MCF 10A (cell line): Measurements from ENCODE around the gene NAA20. TPM values are rescaled to one million over a fixed set of nuclear protein-coding genes. Genes with fewer than 3 reads are reported as not detected.

Experiments
- BruUV-seq: library from RNA; stranded (reverse); fragments of 400-500 nt; replicated peaks from 2 replicates; lab custom pipeline; 2021; lab: Mats Ljungman, UMichigan
- CTCF ChIA-PET: fragments of 300-600 bp; sonication (Branson Sonifier 250); formaldehyde crosslinking; extraction: SDS; loops from one replicate; lab custom pipeline; 2021; ENCODE audit warnings: antibody characterized with exemption, inconsistent platforms; lab: Yijun Ruan, JAX
- POLR2A ChIA-PET: fragments of 300-600, 350-650 bp; sonication (Branson Sonifier 250); formaldehyde crosslinking; extraction: SDS; loops from one replicate; lab custom pipeline; 2020; ENCODE audit warnings: antibody characterized with exemption, inconsistent platforms; lab: Yijun Ruan, JAX
- DNase-seq: peaks from one replicate; pipeline ENCODE4 v3.0.0-alpha.2; 2018; ENCODE audit not compliant: unreplicated experiment
- H3K27ac Mint-ChIP-seq: one replicate; pipeline ENCODE4 v1.8.0; 2022; ENCODE audit warnings: mild to moderate bottlenecking, low read depth, mixed read lengths; ENCODE audit not compliant: unreplicated experiment
- H3K27me3 Mint-ChIP-seq: one replicate; pipeline ENCODE4 v1.8.0; 2022; ENCODE audit warnings: mixed read lengths; ENCODE audit not compliant: insufficient read depth, unreplicated experiment
- H3K36me3 Mint-ChIP-seq: one replicate; pipeline ENCODE4 v1.8.0; 2022; ENCODE audit warnings: mild to moderate bottlenecking, moderate library complexity, mixed read lengths; ENCODE audit not compliant: insufficient read depth, unreplicated experiment
- H3K4me1 Mint-ChIP-seq: one replicate; pipeline ENCODE4 v1.8.0; 2022; ENCODE audit warnings: mixed read lengths; ENCODE audit not compliant: insufficient read depth, unreplicated experiment
- H3K4me3 Mint-ChIP-seq: one replicate; pipeline ENCODE4 v1.8.0; 2022; ENCODE audit warnings: mild to moderate bottlenecking, moderate library complexity, mixed read lengths; ENCODE audit not compliant: unreplicated experiment
- H3K9me3 Mint-ChIP-seq: one replicate; pipeline ENCODE4 v1.8.0; 2022; ENCODE audit warnings: mixed read lengths; ENCODE audit not compliant: unreplicated experiment
- CTCF ChIP-seq: fragments of 200-600 bp; IDR thresholded peaks from one replicate; pipeline ENCODE4 v1.8.0; 2022; ENCODE audit warnings: antibody characterized with exemption, mild to moderate bottlenecking; ENCODE audit not compliant: unreplicated experiment
- intact Hi-C: fragments of 100-400 bp; cut with micrococcal nuclease; formaldehyde crosslinking; loops from 2 replicates; pipeline ENCODE4 v1.14.1; 2022
- total RNA-seq: library from RNA; stranded (reverse); gene quantifications from 2 replicates; pipeline ENCODE4 v1.2.3, GENCODE V29; 2022

The NAA20 gene
- total RNA-seq, 1 experiment from 2014 or later, result 109 TPM

- H3K27me3 Mint-ChIP-seq, result no peaks in the 10 kb centered on the region
- H3K4me3 Mint-ChIP-seq, result no peak overlapping the region
- H3K27ac Mint-ChIP-seq, result peak overlapping the region; percentile 3
- H3K4me1 Mint-ChIP-seq, result peaks cover 19% of the 10 kb centered on the region
- intact Hi-C loops, result no loop called here
- ChIA-PET POLR2A (interaction anchor here (2.0 kb wide), 1 partner anchor 50 kb away, joined by 7 read pairs; no protein-coding TSS in a partner anchor), CTCF (no interaction called here)
- H3K36me3 Mint-ChIP-seq, result peaks cover 46% of the 10 kb centered on the region
- DNase-seq, result no peak
- TF ChIP-seq CTCF, result no peak
- H3K9me3 Mint-ChIP-seq, result no peaks in the 10 kb centered on the region
- BruUV-seq, result no TSS peak
These were observed 7.8 kb downstream of the NAA20 start for GRCh38 chr20:20024942-20025341.

GRCh38 chr20:20027284-20027683, 10.1 kb downstream of the NAA20 start:
- CTCF ChIA-PET, result interaction anchor here (0.5 to 3.0 kb wide), 11 partner anchors 10 to 1598 kb away, joined by 3 to 10 read pairs (median 4); partner anchors contain the start of genes CRNKL1 and NAA20
- POLR2A ChIA-PET, result interaction anchor here (0.5 to 3.7 kb wide), 10 partner anchors 9 to 1266 kb away, joined by 3 to 37 read pairs (median 4); partner anchors contain the start of genes CFAP61, CRNKL1 and NAA20
- no TSS peak for BruUV-seq
- no peak for DNase-seq
- H3K27me3 Mint-ChIP-seq, result no peaks in the 10 kb centered on the region
- H3K4me3 Mint-ChIP-seq, result no peak overlapping the region
- peaks cover 65% of the 10 kb centered on the region for H3K36me3 Mint-ChIP-seq
- TF ChIP-seq CTCF, result no peak
- H3K27ac Mint-ChIP-seq, result peak overlapping the region; percentile 12
- intact Hi-C loops, result no loop called here
- no peaks in the 10 kb centered on the region for H3K9me3 Mint-ChIP-seq
- H3K4me1 Mint-ChIP-seq, result no peaks in the 10 kb centered on the region

DNA sequence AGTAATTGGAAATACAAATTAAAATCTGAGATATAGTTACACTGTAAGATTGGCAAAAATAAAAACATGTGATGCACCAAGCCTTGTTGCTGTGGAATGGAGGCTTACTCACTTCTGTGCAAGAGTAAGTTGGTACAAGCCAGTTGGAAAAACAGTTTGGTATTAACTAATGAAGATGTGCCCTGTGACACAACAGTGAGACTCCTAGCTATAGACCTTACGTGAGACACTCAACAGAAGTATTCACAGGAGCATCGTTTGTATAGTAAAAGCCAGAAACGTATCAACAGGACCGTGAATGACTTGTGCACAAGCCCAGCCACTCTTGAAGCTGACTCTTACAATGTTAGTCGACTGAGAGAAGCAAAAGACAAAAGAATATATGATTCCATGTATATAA, 14.6 kb downstream of the NAA20 start:
- no peak for TF ChIP-seq CTCF
- no peaks in the 10 kb centered on the region for H3K9me3 Mint-ChIP-seq
- H3K4me1 Mint-ChIP-seq, result no peaks in the 10 kb centered on the region
- CTCF ChIA-PET, result interaction anchor here (0.6 to 2.2 kb wide), 5 partner anchors 19 to 737 kb away, joined by 3 to 7 read pairs (median 3); no protein-coding TSS in a partner anchor
- DNase-seq, result no peak
- H3K36me3 Mint-ChIP-seq, result peaks cover 86% of the 10 kb centered on the region
- no TSS peak for BruUV-seq
- POLR2A ChIA-PET, result interaction anchor here (2.4 to 5.1 kb wide), 4 partner anchors 11 to 20 kb away, joined by 6 to 43 read pairs (median 21); partner anchors contain the start of genes CFAP61, CRNKL1 and NAA20
- H3K27ac Mint-ChIP-seq, result peak overlapping the region; percentile 27
- no peaks in the 10 kb centered on the region for H3K27me3 Mint-ChIP-seq
- H3K4me3 Mint-ChIP-seq, result no peak overlapping the region
- intact Hi-C loops, result no loop called here

DNA sequence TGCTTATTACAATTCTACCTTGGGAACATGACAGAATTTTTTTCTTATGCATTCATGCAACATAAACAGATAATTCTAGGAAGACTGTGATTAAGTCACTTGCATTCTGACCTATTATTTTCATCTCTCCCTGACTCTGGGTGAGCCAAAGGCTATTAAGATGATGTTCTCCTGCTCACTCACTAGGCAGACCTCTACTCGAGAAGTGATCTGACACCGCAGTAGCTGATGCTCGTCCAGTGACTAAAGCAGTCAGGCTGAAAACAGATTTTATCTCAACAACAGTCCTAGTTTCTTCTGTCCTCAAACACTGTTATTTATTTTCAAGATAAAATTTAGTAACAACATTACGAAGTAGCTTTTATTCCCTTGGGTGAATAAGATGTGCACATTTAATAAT, 17.3 kb downstream of the NAA20 start:
- no TSS peak for BruUV-seq
- Mint-ChIP-seq H3K9me3 (no peaks in the 10 kb centered on the region), H3K36me3 (peaks cover 83% of the 10 kb centered on the region), H3K27me3 (no peaks in the 10 kb centered on the region), H3K27ac (no peak overlapping the region), H3K4me3 (no peak overlapping the region), H3K4me1 (peaks cover 5% of the 10 kb centered on the region)
- no peak for TF ChIP-seq CTCF
- CTCF ChIA-PET, result interaction anchor here (0.6 to 3.0 kb wide), 3 partner anchors 10 to 739 kb away, joined by 3 to 13 read pairs (median 5); no protein-coding TSS in a partner anchor
- POLR2A ChIA-PET, result interaction anchor here (0.6 to 5.1 kb wide), 5 partner anchors 8 to 569 kb away, joined by 4 to 43 read pairs (median 11); partner anchors contain the start of genes CFAP61, CRNKL1 and NAA20
- no peak for DNase-seq
- intact Hi-C loops, result no loop called here
